Vagina (tissue), 2 donors: ENCODE measurements around the gene PDLIM1. TPM values are rescaled to one million over a fixed set of nuclear protein-coding genes. Genes with fewer than 3 reads are reported as not detected.
"Not testable (repeated sequence)": the region's sequence is repeated elsewhere in the genome, so short reads cannot be mapped to it uniquely, and the experiment has no call there.

Experiments
- DNase-seq, 2 donors: peaks; one replicate each; pipeline ENCODE4 v3.0.0-alpha.2; 2017; ENCODE audit errors: extremely low spot score in 2 of 2
- H3K27ac ChIP-seq: fragments of 200-600 bp; sonication (generic); one replicate; pipeline ENCODE4 v1.5.1; 2019
- H3K27me3 ChIP-seq: fragments of 200-600 bp; sonication (generic); one replicate; pipeline ENCODE4 v1.5.1; 2019
- H3K36me3 ChIP-seq, 2 donors: fragments of 200-600 bp; sonication (generic); one replicate each; pipeline ENCODE4 v1.5.1; 2017 to 2019
- H3K4me1 ChIP-seq: fragments of 200-600 bp; sonication (generic); one replicate; pipeline ENCODE4 v1.5.1; 2019
- H3K4me3 ChIP-seq, 2 donors: fragments of 200-600 bp; sonication (generic); 1 replicate in 1 of 2; 2 replicates in 1 of 2; pipeline ENCODE4 v1.5.1; 2016 to 2019
- H3K9me3 ChIP-seq: fragments of 200-600 bp; sonication (generic); one replicate; pipeline ENCODE4 v1.5.1; 2019
- POLR2A ChIP-seq, 2 donors: fragments of 450-650 bp; IDR thresholded peaks; one replicate each; pipeline ENCODE4 v1.6.1; 2017; ENCODE audit warnings: antibody characterized with exemption in 2 of 2, mild to moderate bottlenecking in 2 of 2, moderate library complexity in 2 of 2
- POLR2AphosphoS5 ChIP-seq, 2 donors: sonication (generic); formaldehyde crosslinking; IDR thresholded peaks; one replicate each; pipeline ENCODE4 v1.9.0; 2017; ENCODE audit warnings: antibody characterized with exemption in 2 of 2, mild to moderate bottlenecking in 2 of 2, low read depth in 1 of 2; ENCODE audit not compliant: insufficient read depth in 1 of 2
- intact Hi-C: fragments of 100-400 bp; cut with DNase I; formaldehyde crosslinking; loops from one replicate; pipeline ENCODE4 v1.15.1; 2023
- total RNA-seq: library from RNA; depleted of rRNA; stranded (reverse); fragments of >200 nt; gene quantifications from one replicate; pipeline ENCODE4 v1.2.3, GENCODE V29; 2016
- TF ChIP-seq, protein P1 (sequence below), 3 experiments: fragments of 450-650 bp in 2 of 3; fragments of 200-600 bp in 1 of 3; sonication (generic) in 1 of 3; IDR thresholded peaks; one replicate each; pipeline ENCODE4 v1.5.1; 2017 to 2019; ENCODE audit warnings: antibody characterized with exemption in 3 of 3, mild to moderate bottlenecking in 2 of 3, moderate library complexity in 2 of 3

The PDLIM1 gene
- total RNA-seq, 1 donor from 2014 or later, result 181 TPM

DNA sequence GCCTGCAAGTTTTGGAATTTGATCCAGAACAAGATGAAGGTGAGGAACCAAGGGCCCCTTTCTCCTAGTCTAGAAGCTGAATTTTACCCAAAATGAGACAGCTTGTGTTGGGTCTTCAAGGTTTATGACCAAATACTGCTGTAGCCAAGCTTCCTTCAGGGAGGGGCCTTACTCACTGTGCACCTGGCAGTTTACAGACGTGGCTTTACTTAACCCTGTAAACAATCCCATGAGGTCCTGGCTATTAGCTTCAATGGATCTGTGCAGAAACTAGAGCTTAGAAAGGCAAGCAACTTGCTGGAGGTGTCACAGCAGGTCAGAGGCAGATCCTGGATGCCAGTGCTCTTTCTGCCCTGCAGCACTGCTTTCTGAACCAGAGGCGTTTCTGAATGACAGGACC is 46.7 kb downstream of the PDLIM1 start:
- intact Hi-C loops, result loop anchor here (10.0 kb wide), 2 partner anchors 111 to 361 kb away; no protein-coding TSS in a partner anchor
- Histone ChIP-seq H3K4me3 (no peak overlapping the region), H3K4me1 (peaks cover 22% of the 10 kb centered on the region), H3K27ac (no peak overlapping the region), H3K9me3 (no peaks in the 10 kb centered on the region), H3K27me3 (no peaks in the 10 kb centered on the region), H3K36me3 (peaks cover 0 to 21% of the 10 kb centered on the region in 2 donors)
- DNase-seq, result no peak
- TF ChIP-seq POLR2AphosphoS5 (IDR thresholded peaks at IDR 0.05; ENCODE audit: insufficient read depth in 1 of 2, low read depth in 1 of 2), result no peak
- TF ChIP-seq POLR2A (IDR thresholded peaks at IDR 0.05), result no peak

DNA sequence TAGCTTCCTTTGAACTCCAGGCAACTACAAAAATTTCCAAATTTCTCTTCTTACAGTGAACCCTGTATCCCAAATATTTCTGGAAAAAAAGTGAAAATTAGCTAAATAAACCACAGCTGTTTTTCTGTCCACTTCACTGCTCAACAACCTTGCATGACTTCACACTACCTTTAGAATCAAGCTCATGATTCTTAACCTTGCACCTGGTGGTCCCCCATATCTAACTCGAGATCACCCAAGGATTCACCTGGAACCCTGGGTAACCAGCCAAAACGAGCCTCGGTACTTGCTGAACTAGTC is 47.5 kb downstream of the PDLIM1 start:
- intact Hi-C loops, result loop anchor here (10.0 kb wide), 2 partner anchors 112 to 362 kb away; no protein-coding TSS in a partner anchor
- Histone ChIP-seq H3K27me3 (no peaks in the 10 kb centered on the region), H3K9me3 (no peaks in the 10 kb centered on the region), H3K4me1 (peaks cover 18% of the 10 kb centered on the region), H3K36me3 (peaks cover 0 to 25% of the 10 kb centered on the region in 2 donors), H3K4me3 (no peak overlapping the region), H3K27ac (no peak overlapping the region)
- TF ChIP-seq, protein P1, sequence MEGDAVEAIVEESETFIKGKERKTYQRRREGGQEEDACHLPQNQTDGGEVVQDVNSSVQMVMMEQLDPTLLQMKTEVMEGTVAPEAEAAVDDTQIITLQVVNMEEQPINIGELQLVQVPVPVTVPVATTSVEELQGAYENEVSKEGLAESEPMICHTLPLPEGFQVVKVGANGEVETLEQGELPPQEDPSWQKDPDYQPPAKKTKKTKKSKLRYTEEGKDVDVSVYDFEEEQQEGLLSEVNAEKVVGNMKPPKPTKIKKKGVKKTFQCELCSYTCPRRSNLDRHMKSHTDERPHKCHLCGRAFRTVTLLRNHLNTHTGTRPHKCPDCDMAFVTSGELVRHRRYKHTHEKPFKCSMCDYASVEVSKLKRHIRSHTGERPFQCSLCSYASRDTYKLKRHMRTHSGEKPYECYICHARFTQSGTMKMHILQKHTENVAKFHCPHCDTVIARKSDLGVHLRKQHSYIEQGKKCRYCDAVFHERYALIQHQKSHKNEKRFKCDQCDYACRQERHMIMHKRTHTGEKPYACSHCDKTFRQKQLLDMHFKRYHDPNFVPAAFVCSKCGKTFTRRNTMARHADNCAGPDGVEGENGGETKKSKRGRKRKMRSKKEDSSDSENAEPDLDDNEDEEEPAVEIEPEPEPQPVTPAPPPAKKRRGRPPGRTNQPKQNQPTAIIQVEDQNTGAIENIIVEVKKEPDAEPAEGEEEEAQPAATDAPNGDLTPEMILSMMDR (IDR thresholded peaks at IDR 0.05), result no peak
- TF ChIP-seq POLR2A (IDR thresholded peaks at IDR 0.05), result no peak
- no peak for TF ChIP-seq POLR2AphosphoS5 (IDR thresholded peaks at IDR 0.05; ENCODE audit: insufficient read depth in 1 of 2, low read depth in 1 of 2)
- no peak for DNase-seq

DNA sequence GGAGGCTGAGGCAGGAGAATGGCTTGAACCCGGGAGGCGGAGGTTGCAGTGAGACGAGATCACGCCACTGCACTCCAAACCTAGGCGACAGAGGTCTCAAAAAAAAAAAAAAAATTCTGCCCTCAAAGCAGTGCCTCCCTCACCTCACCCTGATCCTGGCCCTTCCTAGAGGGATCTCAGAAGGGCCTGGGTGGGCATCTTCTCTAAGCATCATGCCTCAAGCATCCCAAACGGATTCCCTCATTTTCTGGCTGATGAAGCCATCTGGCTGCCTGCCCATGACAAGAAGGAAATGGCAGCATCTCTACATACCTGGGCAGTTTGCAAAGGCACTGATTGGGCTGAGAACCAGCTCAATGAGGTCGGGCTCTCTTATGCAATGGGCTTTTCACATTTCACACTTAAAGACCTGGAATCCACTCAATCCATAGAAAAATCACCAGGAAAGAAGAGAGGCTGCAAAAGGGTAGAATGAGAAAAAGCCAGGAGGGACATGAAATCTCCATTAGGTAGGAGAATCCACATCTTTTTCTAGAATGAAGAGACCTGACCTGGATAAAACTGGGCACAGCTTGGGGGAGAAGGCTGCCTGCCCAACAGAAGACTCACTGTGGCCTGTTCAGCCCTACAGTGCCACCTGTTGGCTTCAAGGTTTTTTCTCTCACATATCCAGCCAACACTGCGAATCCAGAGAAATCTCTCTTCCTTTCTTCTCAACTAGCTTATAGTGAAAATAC is 48.1 kb downstream of the PDLIM1 start:
- no peaks in the 10 kb centered on the region for H3K27me3 ChIP-seq
- intact Hi-C loops, result loop anchor here (10.0 kb wide), 2 partner anchors 112 to 362 kb away; no protein-coding TSS in a partner anchor
- H3K9me3 ChIP-seq, result no peaks in the 10 kb centered on the region
- H3K36me3 ChIP-seq, result peaks cover 0 to 30% of the 10 kb centered on the region in 2 donors
- TF ChIP-seq, protein P1 (IDR thresholded peaks at IDR 0.05), result peak in 1 of 3 experiments; percentile 13
- no peak for TF ChIP-seq POLR2AphosphoS5 (IDR thresholded peaks at IDR 0.05; ENCODE audit: insufficient read depth in 1 of 2, low read depth in 1 of 2)
- no peak overlapping the region for H3K4me3 ChIP-seq
- DNase-seq, result no peak
- H3K4me1 ChIP-seq, result peaks cover 13% of the 10 kb centered on the region
- H3K27ac ChIP-seq, result no peak overlapping the region

DNA sequence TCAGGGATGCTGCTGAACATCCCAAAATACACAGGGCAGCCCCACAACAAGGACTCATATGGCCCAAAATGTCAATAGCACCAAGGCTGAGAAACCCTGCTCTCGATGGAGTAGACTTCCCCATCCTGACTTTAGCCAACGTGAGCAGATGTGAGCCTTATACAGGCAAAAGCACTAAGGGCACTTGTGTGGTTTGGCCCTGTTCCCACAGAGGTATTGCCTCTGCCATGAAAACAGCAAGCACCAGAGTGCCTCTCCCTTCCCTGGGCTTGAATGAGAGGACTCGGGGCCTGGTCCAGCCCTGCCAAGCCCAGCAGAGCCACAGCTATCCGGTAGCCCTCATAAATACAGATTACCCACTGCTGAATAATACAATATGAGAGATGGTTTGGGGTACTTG is 49.3 kb downstream of the PDLIM1 start:
- Histone ChIP-seq H3K4me1 (peaks cover 5% of the 10 kb centered on the region), H3K27ac (no peak overlapping the region), H3K9me3 (no peaks in the 10 kb centered on the region), H3K27me3 (no peaks in the 10 kb centered on the region), H3K4me3 (no peak overlapping the region), H3K36me3 (peaks cover 0 to 33% of the 10 kb centered on the region in 2 donors)
- intact Hi-C loops, result loop anchor here (10.0 kb wide), 2 partner anchors 113 to 363 kb away; no protein-coding TSS in a partner anchor
- TF ChIP-seq, protein P1 (IDR thresholded peaks at IDR 0.05), result no peak
- no peak for TF ChIP-seq POLR2AphosphoS5 (IDR thresholded peaks at IDR 0.05; ENCODE audit: insufficient read depth in 1 of 2, low read depth in 1 of 2)
- TF ChIP-seq POLR2A (IDR thresholded peaks at IDR 0.05), result no peak
- no peak for DNase-seq

DNA sequence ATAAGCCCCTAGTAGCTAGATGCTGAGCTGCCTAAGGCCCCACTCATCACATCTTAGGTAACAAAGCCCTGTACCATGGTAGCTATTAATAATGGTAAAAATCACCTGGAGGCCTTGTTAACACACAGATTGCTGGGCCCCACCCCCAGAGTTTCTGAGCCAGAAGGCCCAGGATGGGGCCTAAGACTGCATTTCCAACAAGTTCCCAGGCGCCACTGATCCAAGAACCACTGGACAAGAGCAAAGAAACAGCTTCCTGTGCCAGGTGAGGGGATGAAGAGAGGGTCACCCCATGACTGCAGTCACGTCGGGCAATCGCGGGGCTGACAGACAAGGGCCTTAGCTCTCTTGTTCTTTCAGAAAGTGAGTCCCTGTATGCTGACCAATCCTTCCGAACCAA is 50.0 kb downstream of the PDLIM1 start:
- Histone ChIP-seq H3K27ac (no peak overlapping the region), H3K4me3 (no peak overlapping the region), H3K9me3 (no peaks in the 10 kb centered on the region), H3K4me1 (peaks cover 8% of the 10 kb centered on the region), H3K27me3 (no peaks in the 10 kb centered on the region), H3K36me3 (peaks cover 0 to 27% of the 10 kb centered on the region in 2 donors)
- TF ChIP-seq, protein P1 (IDR thresholded peaks at IDR 0.05), result no peak
- TF ChIP-seq POLR2AphosphoS5 (IDR thresholded peaks at IDR 0.05; ENCODE audit: insufficient read depth in 1 of 2, low read depth in 1 of 2) (no peak), POLR2A (IDR thresholded peaks at IDR 0.05) (no peak)
- DNase-seq, result no peak
- intact Hi-C loops, result loop anchor here (10.0 kb wide), 2 partner anchors 114 to 364 kb away; no protein-coding TSS in a partner anchor

DNA sequence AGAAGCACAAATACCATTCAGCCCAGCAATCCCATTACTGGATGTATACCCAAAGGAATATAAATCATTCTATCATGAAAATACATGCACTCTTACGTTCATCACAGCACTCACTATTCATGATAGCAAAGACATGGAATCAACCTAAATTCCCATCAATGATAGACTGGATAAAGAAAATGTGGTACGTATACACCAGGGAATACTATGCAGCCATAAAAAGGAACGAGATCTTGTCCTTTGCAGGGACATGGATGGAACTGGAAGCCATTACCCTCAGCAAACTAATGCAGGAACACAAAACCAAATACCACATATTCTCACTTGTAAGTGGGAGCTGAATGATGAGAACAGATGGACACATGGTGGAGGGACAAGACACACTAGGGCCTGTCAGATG is 50.7 kb downstream of the PDLIM1 start:
- H3K27ac ChIP-seq, H3K4me3 ChIP-seq, H3K4me1 ChIP-seq, H3K27me3 ChIP-seq, DNase-seq, H3K9me3 ChIP-seq: not testable (repeated sequence)
- intact Hi-C loops, result loop anchor here (10.0 kb wide), 2 partner anchors 115 to 365 kb away; no protein-coding TSS in a partner anchor
- H3K36me3 ChIP-seq, result peaks cover 0 to 22% of the 10 kb centered on the region in 2 donors
